ENCODE measurements around the gene CRKL. TPM values are rescaled to one million over a fixed set of nuclear protein-coding genes. Genes with fewer than 3 reads are reported as not detected.

Gene CRKL
- total RNA-seq, 1 donor from 2014 or later: 72.9 TPM

DNA sequence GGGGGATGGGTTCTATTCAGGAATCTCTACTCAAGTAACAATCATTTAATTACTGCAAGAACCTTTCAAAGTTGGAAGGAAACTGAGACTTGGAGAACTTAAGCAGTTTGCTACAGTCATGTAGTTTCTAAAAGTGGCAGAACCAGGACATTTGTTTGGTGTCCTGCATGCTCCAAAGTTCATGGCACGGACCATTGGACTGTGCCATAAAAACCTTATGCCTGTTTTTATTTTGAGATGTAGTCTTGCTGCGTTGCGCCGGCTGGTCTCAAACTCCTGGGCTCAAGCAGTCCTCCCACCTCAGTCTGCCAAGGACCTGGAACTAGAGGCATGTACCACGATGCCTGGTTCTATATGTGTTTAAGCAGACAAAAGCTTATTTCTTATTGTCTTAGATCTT is 31.2 kb downstream of the CRKL start:
- DNase-seq (ENCODE audit: low read depth) (no peak), FAIRE-seq (no peak)
- Histone ChIP-seq H3K4me3 (ENCODE audit: low read depth, low read length) (no peak overlapping the region), H3K27me3 (ENCODE audit: control insufficient read depth, insufficient read depth, low read length) (no peaks in the 10 kb centered on the region), H3K36me3 (ENCODE audit: control insufficient read depth, insufficient read depth, low read length) (peaks cover 23% of the 10 kb centered on the region)
- TF ChIP-seq, protein P1, sequence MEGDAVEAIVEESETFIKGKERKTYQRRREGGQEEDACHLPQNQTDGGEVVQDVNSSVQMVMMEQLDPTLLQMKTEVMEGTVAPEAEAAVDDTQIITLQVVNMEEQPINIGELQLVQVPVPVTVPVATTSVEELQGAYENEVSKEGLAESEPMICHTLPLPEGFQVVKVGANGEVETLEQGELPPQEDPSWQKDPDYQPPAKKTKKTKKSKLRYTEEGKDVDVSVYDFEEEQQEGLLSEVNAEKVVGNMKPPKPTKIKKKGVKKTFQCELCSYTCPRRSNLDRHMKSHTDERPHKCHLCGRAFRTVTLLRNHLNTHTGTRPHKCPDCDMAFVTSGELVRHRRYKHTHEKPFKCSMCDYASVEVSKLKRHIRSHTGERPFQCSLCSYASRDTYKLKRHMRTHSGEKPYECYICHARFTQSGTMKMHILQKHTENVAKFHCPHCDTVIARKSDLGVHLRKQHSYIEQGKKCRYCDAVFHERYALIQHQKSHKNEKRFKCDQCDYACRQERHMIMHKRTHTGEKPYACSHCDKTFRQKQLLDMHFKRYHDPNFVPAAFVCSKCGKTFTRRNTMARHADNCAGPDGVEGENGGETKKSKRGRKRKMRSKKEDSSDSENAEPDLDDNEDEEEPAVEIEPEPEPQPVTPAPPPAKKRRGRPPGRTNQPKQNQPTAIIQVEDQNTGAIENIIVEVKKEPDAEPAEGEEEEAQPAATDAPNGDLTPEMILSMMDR (IDR thresholded peaks at IDR 0.05; ENCODE audit: insufficient read depth, low read length, severe bottlenecking): no peak

DNA sequence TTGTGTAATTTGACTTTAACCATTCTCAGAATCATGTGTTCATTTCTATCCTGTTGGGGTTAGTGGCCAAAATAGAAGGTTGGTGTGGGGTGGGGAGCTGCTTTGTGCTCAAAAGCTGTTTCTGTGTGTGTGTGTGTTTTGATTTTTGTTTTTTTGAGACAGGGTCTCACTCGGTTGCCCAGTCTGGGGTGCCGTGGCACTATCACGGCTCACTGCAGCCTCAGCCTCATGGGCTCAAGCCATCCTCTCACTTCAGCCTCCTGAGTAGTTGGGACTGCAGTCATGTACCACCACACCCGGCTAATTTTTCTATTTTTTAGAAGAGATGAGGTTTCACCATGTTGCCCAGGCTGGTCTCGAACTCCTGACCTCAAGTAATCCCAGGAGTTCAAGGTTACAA is 31.8 kb downstream of the CRKL start:
- Histone ChIP-seq H3K4me3 (ENCODE audit: low read depth, low read length) (no peak overlapping the region), H3K27me3 (ENCODE audit: control insufficient read depth, insufficient read depth, low read length) (no peaks in the 10 kb centered on the region), H3K36me3 (ENCODE audit: control insufficient read depth, insufficient read depth, low read length) (peaks cover 23% of the 10 kb centered on the region)
- DNase-seq (ENCODE audit: low read depth) (no peak), FAIRE-seq (no peak)
- TF ChIP-seq, protein P1 (IDR thresholded peaks at IDR 0.05; ENCODE audit: insufficient read depth, low read length, severe bottlenecking): no peak

DNA sequence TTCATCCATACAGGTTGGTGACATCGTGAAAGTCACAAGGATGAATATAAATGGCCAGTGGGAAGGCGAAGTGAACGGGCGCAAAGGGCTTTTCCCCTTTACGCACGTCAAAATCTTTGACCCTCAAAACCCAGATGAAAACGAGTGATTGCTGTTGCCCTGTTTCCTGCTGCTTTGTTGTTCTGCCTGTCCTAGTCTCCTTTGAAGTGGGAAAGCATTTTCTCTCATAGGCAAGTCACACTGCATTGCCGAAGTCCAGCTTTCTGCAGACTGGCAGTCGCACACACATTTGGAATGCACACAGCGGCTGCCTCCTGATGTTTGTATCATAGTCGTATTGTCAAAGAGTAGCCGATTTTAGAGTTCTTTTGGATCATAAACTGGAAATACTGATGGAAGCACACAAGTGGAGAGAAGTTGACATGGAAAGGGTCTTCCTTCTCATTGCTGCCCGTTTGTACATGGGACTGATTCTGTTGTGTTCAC is 32.5 kb downstream of the CRKL start:
- peaks cover 23% of the 10 kb centered on the region for H3K36me3 ChIP-seq (ENCODE audit: control insufficient read depth, insufficient read depth, low read length)
- DNase-seq (ENCODE audit: low read depth) (no peak), FAIRE-seq (peak; percentile 28)
- no peak overlapping the region for H3K4me3 ChIP-seq (ENCODE audit: low read depth, low read length)
- TF ChIP-seq, protein P1 (IDR thresholded peaks at IDR 0.05; ENCODE audit: insufficient read depth, low read length, severe bottlenecking): no peak
- no peaks in the 10 kb centered on the region for H3K27me3 ChIP-seq (ENCODE audit: control insufficient read depth, insufficient read depth, low read length)

DNA sequence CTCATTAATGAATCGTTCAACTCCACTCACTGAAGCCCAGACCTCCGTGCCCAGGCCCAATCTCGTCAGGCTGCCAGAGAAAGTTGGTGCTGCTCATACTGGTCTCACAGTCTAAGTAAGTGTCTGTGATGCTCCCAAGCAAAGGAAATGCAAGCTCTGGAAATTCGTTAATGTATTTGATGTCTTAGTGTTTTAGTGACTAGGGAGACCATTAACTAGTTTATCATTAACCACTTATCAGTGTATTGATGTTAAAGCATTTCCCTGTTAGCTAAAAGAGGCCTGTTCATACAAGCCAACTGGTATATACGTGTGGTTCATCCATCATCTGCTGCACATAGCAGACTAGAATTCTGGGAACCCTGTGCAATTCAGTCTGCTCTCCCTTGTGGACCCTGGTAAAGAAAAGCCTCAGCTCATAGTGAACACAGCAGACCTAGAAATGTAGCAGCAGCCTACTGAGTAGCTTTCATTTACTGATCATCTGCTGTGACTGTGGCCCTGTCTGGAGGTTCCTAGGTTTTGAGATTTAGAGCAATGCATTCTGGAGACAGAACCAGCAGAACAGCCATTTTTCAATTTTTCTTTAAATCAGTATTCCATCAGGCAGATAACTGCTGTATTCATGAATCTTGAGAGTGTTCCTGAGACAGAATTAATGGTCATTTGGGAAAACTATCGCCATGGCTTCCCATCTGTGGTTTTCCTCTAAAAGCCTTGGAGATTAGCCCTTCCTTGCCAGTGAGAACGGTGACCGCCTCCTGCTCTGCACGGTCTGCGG is 34.1 kb downstream of the CRKL start:
- no peak for FAIRE-seq
- TF ChIP-seq, protein P1 (IDR thresholded peaks at IDR 0.05; ENCODE audit: insufficient read depth, low read length, severe bottlenecking): no peak
- no peak for DNase-seq (ENCODE audit: low read depth)
- H3K27me3 ChIP-seq (ENCODE audit: control insufficient read depth, insufficient read depth, low read length): no peaks in the 10 kb centered on the region
- peaks cover 23% of the 10 kb centered on the region for H3K36me3 ChIP-seq (ENCODE audit: control insufficient read depth, insufficient read depth, low read length)
- H3K4me3 ChIP-seq (ENCODE audit: low read depth, low read length): no peak overlapping the region

DNA sequence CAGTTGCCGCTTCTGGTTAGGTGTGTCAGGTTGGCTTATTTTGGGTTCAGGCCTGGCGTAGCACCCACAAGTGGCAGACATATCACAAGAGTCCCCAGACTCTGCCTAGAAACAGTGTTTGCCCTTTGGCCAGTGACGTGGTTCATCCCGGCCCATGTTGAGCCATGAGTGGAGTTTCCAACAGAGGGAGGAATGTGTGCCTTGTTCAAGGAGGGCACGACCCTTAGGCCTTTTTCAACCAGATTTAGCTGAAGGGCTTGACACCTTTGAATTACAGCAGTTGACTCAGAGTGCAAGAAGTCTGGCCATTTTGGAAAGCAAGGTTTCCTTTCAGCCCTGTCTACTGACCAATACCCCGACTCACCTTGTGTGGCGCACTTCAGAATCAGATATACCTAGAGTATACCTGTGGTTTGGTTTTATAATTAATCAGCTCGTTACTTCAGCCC is 34.7 kb downstream of the CRKL start:
- Histone ChIP-seq H3K36me3 (ENCODE audit: control insufficient read depth, insufficient read depth, low read length) (peaks cover 23% of the 10 kb centered on the region), H3K4me3 (ENCODE audit: low read depth, low read length) (no peak overlapping the region), H3K27me3 (ENCODE audit: control insufficient read depth, insufficient read depth, low read length) (no peaks in the 10 kb centered on the region)
- TF ChIP-seq, protein P1 (IDR thresholded peaks at IDR 0.05; ENCODE audit: insufficient read depth, low read length, severe bottlenecking): no peak
- FAIRE-seq: no peak
- no peak for DNase-seq (ENCODE audit: low read depth)
